Measurements from ENCODE around the gene GRAP2.
A peak's percentile ranks its signal among the peaks of the same experiment; 100 is the strongest.

The GRAP2 gene

DNA sequence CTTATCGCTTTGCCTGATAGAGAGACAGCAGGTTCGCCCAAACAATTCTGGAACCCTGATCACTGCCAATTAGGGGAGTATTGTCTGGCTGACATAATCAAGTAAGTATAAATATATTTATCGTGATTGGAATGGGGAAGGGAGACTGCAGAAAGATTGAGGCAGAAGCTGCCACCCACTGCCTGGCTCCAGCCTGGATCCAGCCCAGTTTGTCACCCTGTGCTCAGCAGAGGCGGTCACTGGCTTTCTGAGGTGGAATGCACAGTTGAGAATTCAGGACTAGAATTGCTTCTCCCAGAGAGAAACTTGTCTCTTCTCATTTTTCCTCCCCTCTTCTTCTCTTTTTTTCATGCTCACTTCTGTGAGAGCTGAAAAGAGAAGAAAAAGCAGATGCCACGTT lies 25.9 kb downstream of the GRAP2 start:
- DNase-seq, result no peak

DNA sequence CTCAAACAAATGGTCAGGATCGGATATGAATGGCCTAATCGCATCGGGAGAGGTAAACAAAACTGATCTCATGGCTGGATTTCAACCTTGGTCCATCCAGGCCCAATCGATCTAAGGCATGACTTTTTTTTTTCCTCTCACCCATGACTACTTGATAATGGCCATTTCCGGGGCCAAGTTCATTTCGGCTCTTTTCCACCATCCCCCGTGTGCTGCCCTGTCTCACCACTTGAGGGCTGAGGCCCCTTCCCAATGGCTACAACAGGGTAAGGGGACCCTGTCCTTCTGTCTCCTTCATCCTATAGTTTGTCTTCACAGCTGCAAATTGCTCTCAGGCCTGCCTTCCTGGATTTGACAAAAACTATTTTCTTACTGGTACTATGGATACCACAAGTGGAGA lies 26.7 kb downstream of the GRAP2 start:
- no peak for DNase-seq

DNA sequence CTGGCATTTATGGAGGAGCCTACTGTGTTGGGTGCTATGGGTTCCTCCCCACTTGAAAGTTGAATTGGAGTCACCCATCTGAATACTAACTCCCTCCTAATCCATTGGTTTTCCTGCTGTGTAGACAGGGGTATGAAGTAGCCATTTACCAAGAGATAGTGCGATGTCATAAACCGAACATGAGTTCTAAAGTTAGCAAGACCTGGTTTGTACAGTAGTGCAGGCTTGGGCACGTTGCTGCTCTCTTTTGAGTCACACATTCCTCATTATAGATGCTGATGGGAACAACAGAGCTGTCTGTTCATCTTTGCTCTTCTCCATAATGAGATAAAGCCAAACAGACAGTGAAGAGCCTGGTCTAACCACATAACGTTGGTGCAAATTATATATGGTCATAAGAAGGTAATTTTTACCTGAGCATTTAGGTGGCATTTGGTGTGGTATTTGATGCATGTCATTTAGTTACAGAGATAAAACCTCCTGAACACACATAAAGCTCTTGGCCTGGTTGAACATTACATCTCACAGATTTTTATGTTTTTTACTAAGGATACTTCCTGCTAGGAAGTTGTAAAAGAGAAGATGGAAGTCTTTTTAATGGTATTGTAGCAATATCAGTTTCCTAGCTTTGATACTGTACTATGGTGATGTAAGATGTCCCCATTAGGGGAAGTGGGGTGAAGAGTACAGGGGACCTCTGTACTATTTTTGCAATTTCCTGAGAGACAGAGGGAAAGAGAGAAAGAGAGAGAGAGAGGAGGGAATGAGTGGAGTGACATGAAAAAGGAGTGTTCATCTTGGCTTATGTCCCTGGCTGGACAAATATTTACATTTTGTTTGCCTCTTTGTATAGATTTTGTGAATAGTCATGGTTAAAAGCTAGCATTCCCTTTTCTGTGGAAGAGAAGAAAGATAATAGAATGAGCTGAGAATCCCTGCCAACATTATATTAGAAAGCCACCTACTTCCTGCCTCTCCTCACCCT lies 27.9 kb downstream of the GRAP2 start:
- no peak for DNase-seq

DNA sequence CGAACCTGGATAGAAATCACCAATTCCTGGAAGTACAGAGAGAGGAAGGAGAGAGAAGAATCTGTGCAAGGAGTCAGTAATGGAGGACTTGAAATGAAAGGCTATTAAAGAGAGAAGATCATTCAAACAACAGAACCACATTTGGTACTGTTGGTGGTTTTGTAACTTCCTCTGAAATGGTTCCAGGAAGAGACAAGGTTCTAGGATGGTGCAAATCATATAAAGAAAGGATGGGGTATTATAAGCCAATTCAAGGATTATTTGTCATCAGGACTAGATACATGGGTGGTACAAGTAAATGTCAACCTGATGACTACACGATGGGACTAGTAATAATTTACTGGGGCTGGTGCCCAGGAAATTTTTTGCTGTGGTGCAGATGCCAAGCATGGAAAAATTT lies 30.4 kb downstream of the GRAP2 start:
- no peak for DNase-seq

DNA sequence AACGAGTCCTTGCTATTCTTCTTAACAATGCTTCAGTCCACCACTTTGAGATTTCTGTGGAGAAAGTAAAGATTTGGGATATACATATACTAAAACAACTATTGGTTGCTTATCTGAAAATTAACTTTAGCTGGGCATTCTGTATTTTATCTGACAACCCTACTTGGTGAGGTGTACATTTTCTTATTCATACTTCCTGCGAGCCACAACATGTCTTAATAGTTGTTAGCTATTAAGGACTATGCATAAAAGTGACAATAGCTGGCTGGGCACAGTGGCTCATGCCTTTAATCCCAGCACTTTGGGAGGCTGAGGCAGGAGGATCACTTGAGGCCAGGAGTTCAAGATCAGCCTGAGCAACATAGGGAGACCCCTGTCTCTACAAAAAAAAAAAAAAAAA lies 31.3 kb downstream of the GRAP2 start:
- no peak for DNase-seq

DNA sequence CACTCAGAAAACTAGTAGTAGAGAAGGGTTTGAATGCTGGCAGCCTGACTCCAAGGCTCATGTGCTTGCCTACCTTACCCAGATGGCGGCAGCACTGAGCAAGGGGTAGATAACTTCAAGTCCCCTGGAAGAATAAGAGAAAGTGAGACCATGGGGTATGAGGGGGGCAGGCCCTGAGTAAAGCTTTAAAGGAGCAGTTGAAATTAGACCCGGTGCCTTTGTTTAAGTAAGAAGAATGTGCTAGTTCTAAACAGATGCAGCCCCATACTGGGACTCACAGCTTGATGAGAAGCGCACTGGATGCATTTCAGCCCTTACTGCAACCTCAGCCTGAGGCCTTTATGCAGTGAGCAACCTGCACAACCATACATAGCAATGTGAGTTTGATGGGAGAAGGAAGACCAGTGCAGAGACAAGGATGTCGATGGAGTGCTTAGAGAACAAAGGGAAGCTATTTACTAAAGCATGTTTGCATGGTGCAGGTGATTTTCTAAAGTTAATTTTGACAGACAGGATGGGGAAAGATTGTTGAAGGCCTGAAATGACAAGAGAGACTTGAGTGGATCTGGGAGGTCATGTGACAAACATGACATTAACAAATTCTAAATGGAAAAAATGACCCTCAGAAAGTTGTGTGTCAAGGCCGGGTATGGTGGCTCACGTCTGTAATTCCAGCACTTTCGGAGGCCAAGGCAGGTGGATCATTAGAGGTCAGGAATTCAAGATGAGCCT lies 32.2 kb downstream of the GRAP2 start:
- DNase-seq, result peak; percentile 72

DNA sequence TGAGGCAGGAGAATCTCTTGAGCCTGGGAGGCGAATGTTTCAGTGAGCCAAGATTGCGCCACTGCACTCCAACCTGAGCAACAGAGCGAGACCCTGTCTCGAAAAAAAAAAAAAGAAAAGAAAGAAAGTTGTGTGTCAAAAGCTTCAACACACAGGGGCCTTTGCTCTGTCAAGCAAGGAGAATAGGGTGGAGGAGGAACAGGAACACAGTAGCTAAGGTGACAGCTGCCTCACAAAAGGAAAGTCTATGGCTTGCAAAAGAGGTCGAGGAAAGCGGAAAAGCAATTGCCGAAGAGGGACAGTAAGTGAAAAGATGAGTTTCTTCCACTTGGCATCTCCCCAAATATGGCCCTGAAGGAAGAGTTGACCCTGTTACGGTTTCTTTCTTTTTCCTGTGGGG lies 32.9 kb downstream of the GRAP2 start:
- no peak for DNase-seq

DNA sequence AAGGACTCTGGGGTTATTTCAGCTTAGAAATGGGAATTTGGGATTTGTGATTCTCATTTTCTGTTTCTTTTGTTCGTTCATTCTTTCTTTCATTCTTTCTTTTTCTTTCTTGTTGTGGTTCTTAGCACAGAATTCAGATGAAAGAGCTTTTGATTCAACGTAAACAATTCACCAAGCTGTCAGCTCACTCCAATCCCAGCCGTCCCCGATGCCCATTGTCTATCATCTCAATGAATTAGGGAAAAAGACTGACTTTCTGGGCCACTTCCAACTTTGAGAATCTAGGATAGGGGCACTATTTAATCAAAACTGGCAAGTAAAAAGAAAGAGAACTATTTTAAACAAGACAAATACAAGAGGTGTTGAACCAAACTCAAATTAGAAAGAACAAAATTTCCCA lies 34.2 kb downstream of the GRAP2 start:
- no peak for DNase-seq

DNA sequence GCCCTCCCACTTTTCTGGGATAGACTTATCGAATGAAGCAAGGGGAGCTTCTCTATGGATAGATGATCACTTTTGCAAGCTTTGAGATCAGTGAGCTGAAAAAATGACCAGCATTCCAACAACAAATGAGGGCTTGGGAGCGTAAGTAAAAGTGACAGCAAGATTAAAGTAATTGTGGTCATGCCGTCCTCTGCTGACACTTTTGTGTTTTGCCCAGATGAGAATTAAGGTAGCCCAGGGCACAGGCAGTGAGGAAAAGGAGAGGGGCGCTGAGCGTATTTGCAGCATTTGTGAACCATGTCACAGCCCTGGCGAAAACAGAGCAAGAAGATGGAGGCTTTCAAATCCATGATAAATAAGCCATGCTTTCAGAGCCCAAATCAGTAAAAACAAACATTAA lies 34.7 kb downstream of the GRAP2 start:
- DNase-seq, result no peak

DNA sequence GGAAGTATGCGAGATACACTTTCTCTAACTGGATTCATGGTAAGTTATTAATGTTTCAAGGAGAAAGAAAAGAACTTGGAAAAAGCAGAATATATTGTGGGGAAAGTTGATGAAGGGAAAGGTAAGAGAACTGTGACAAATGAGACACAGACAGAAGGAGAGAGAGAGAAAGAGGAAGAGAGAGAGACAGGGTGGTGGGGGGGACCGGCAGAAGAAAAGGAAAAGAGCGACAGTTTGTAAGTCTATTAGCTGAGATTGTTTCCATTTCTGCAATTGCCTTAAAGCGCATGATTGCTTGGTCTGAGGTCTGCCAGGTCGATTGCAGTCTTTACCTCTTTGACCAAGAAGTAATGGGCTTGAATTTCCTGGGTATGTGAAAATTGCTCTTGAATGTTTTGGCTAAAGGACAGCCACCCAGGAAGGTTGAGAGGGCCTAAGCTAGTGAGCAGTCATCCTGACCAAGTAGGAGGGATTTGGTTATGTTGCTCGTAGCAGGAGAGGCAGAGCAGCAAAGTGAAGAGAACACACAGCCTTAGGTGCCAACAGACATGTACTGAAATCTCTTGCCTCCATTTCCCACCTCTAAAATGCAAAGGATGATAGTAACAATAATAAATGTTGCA lies 35.8 kb downstream of the GRAP2 start:
- no peak for DNase-seq

DNA sequence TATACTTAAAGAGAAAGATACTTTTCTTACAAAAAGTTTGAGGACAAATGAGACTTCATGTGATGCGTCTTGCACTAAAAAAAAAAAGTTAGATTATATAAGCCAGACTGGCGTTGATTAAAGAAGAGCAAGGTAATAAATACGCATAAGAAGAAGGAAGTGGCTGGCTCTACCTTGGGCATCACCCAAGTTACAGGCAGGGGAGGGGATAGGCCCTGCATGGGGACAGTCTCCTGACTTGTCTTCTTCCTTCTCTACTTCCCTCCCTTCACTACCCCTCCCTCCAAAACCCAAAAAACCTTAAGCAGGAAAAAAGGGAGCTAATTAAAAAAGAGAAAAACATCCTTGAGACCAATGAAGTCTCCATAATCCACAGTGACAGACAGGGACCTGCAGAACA lies 37.0 kb downstream of the GRAP2 start:
- DNase-seq, result peak; percentile 46

DNA sequence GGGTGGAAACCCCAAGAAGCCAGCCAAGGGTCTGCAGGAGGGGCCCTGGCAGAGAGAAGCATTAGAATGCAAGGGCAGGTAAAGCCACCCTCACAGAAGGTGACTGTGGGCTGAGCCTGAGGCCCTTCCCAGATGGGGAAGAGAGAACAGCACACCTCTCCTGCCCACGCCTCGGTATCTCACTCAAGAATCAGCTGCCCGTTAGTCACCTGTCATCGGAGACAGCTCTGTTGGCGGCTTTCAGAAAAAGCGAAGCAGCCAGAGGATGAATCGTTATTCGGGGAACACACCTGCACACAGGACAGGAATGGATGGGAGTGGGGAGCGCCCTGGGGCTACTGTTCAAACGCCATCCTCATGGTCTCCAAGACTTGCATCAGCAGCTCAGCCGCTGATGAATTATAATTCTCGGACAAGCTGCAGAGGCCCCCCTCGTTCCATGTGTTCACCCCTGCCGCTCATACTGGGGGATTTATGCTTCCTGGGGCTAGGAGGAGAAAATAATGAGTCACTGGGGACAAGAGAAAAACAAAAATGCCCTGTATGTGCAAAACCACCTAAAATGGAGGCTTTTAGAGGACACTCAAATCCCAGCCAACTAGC lies 37.7 kb downstream of the GRAP2 start:
- DNase-seq, result no peak

DNA sequence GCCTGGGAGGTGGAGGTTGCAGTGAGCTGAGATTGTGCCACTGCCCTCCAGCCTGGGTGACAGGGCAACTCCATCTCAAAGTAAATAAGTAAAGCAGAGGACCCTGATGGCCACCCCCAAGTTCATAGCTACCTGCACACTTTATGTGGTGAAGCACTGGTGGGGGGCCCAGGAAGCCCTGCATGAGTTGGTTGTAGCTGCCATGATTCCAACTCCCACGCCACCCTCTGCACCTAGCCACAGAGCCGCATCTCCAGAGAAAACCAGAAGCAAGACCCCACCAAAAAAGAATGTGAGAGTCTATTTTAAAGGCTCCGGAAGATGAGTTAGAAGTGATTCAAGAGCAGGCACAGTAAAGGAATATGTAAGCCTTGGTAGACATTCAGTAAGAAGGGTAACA lies 38.9 kb downstream of the GRAP2 start:
- DNase-seq, result no peak

DNA sequence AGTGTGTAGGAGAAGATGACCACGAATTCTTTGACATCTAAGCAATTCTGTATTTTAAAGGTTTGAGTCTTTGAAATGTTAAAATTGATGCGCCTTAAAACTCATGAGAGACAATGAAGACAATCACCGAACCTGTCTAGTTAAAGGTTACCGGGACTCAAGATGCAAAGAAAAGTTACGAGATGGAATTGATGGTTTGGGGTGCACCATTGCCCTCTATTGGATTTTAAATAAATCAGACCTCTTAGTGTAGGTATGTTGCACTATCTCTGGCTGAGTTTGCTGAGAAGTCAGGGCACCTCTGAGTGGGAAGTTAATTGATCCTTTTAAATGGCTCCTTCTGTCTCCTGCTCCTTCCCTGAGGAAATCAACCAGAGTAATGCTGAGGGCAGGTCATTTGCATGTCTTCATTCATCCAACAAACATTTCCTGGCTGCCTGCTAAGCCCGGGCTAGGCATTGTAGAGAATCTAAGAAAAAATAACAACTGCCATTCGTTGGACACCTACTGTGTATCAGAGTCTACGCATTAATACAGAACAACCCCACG lies 39.9 kb downstream of the GRAP2 start:
- DNase-seq, result peak; percentile 74

DNA sequence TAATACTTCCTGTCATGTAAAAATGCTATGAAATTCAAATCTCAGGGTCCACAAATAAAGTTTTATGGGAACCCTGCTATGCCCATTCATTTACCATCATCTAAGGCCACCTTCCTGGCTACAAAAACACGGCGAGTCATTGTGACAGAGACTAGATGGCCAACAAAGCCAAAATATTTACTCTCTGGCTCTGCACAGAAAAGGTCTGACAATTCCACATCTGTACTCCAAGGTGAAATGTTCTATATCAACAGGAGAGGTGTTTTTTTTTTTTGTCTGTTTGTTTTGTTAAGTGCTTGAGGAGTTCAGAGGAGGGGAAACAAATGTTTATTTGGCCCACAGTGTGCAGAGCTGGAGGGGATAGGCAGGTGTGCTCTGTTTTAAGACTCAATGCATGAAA lies 40.7 kb downstream of the GRAP2 start:
- no peak for DNase-seq

DNA sequence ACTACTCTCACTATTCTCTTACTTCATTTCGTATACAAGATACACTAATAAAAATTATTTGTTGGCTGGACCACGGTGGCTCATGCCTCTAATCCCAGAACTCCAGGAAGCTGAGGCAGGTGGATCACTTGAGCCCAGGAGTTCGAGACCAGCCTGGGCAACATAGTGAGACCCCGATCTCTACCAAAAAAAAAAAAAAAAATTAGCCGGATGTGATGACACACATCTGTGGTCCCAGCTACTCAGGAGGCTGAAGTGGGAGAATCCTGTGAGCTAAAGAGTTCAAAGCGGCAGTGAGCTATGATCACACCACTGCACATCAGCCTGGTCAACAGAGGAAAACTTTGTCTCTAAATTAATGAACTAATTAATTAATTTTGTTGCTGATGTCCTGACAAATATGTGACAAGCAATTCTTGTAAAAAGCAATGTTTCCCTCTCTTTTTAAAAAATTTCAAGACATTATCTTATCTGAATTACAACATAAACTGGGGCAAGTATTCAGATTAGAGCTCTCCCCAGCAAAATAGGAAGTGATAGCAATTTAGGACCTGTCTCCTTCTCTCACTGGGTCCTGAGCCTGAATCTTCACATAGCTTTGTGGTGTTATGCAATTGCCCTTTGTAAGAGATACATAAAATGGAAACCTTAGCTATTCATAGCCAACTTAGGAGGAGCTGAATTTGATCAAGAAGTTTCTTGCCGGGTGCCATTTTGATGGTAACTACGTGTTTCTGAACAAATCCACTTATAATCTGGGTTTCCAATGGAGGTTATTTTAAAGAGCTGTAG lies 41.8 kb downstream of the GRAP2 start:
- no peak for DNase-seq

DNA sequence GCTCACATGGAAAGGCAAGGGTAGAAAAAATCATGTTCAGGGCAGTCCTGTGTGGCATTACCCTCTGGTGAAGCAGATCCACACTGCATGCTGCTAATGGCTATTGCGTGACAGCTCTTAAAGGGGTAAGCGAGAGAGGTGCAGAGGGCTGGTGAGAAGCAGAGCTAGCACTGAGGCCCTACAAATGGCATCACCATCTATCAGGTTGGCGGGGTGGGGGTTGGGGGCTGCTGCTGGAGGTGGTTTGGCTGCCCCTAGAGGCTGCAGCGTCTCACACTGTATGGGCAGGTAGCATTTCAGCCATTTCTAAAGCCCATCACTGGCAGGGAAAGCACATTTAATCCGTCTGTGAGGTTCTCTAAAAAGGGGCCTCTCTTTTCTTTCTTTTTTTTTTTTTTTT lies 42.5 kb downstream of the GRAP2 start:
- DNase-seq, result no peak

DNA sequence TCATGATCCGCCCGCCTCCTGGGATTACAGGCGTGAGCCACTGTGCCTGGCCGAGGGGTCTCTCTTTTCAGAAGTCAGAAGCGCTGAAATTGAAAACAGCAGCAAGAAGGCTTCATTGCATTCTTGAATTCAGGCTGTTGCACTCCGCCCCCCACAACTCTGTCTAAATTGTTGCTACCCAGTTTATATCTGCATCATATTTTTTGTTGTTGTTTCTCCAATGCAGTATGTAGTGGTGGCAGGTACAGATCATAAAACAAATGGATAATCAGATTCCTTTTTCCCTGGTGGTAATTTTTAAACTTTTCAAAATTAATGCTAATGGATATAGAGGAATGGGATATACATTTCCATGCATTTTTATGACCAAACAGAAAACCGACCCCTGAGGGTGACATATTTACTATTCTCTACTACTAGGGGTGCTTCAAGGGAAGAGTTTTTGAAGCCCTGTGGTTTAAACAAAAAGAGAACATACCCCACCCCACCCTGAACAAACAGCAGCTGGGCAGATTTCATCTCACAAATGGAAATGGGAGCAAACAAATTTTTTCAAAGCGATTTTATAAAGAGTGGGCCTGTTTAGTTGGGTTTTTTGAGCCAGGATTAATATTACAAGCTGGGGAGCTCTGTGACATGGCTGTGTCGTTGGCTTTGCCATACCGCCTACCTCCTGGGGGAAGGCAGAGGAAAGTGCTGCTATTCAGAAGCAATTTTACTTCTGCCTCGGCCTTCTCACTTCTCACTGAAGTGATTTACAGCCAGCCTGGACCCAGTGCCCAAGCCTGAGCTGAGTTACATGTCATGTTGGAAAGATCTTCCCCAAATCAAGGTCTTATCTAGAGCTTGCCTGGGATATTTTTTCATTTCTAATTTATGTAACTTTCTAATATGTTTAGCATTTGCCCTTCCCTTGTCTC lies 43.3 kb downstream of the GRAP2 start:
- no peak for DNase-seq

DNA sequence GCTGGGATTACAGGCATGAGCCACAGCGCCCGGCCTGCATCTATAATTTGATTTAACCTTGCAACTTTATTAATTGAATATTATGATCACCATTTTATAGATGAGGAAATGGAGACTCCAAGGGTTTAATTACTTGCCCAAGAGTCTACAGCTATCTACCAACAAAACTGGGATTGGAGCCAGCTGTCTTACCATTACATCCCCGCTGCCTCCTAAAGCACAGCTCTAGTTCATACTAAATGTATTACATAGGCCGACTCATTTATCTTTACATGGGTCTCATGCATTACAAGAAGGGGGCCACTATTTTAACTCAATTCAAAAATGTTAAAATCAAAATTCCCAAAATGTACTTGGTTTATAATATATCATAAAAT lies 45.2 kb downstream of the GRAP2 start:
- no peak for DNase-seq

DNA sequence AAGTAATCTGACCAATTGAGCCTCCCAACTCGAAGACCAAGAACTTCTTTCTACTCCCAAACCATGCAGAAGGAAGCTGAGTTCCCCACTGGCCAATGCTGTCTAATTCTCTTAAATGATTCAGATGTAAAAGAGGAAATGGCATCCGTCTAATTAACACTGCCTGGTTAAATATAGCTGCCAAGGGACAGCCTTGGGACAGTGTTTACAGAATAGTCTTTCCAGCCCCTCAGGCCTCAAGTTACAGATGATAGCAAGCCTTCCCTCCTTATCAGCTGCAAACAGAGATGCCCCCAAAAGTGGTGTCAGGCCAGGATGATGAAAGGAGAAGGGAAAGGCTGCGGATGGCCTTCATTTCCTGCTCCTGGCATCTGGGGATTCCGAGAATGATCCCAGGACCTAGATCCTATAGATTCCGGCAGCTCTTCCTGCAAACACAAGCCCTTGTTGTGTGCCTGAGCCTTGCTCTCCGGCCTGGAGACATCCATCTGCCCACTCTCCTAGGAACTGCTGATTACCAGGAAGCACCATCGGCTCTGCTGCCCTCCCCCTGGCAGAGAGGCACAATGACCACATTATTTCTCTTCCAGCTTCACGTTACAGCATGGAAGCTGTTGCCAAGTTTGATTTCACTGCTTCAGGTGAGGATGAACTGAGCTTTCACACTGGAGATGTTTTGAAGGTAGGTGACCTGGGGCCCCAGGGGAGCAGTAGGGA lies 45.8 kb downstream of the GRAP2 start:
- DNase-seq, result no peak
